Activated CD4-positive, alpha-beta memory T cell treated with anti-CD3 and anti-CD28 coated beads, Interleukin-2, amount 10 ng/mL, durations not matched to agents 7 days and 5 days (primary cell): ENCODE measurements around the gene IRF9. TPM values are rescaled to one million over a fixed set of nuclear protein-coding genes. Genes with fewer than 3 reads are reported as not detected.

ENCODE experiments used
- CTCF ChIA-PET: fragments of 350-600 bp; sonication (Branson Sonifier 250); formaldehyde crosslinking; loops from one replicate; lab custom pipeline; 2021; ENCODE audit warnings: antibody characterized with exemption, inconsistent platforms; lab: Charles Lee
- POLR2A ChIA-PET: fragments of 350-600 bp; sonication (Branson Sonifier 250); formaldehyde crosslinking; loops from one replicate; lab custom pipeline; 2021; ENCODE audit warnings: antibody characterized with exemption; lab: Charles Lee
- DNase-seq: peaks from one replicate; pipeline ENCODE4 v3.0.0-alpha.2; 2020
- H3K27ac Mint-ChIP-seq: one replicate; pipeline ENCODE4 v1.8.0; 2021; ENCODE audit warnings: mild to moderate bottlenecking, mixed read lengths
- H3K27me3 Mint-ChIP-seq: one replicate; pipeline ENCODE4 v1.8.0; 2021; ENCODE audit warnings: mixed read lengths
- H3K36me3 Mint-ChIP-seq: one replicate; pipeline ENCODE4 v1.8.0; 2021; ENCODE audit warnings: low read depth, mixed read lengths
- H3K4me1 Mint-ChIP-seq: one replicate; pipeline ENCODE4 v1.8.0; 2021; ENCODE audit warnings: mixed read lengths
- H3K4me3 Mint-ChIP-seq: one replicate; pipeline ENCODE4 v1.8.0; 2021; ENCODE audit warnings: mild to moderate bottlenecking, mixed read lengths
- H3K9me3 Mint-ChIP-seq: one replicate; pipeline ENCODE4 v1.8.0; 2021; ENCODE audit warnings: mixed read lengths
- total RNA-seq, 2 experiments: library from RNA; stranded (reverse); gene quantifications; one replicate each; pipeline ENCODE4 v1.2.3, GENCODE V29; 2021

Gene IRF9
- total RNA-seq, 2 experiments from 2014 or later: 262 to 267 TPM

GRCh38 chr14:24181371-24182077 is 20.5 kb downstream of the IRF9 start:
- POLR2A ChIA-PET: interaction anchor here (0.9 to 21.9 kb wide), 5 partner anchors 7 to 40 kb away, joined by 3 to 456 read pairs (median 4); partner anchors contain the start of genes EMC9, IPO4, IRF9 and REC8

GRCh38 chr14:24182110-24182882 is 21.2 kb downstream of the IRF9 start:
- H3K4me1 Mint-ChIP-seq: peaks cover 11% of the 10 kb centered on the region
- DNase-seq: no peak
- H3K4me3 Mint-ChIP-seq: no peak overlapping the region
- ChIA-PET CTCF (interaction anchor here (0.9 kb wide), 1 partner anchor 41 kb away, joined by 3 read pairs; the partner anchor contains the start of gene EMC9), POLR2A (interaction anchor here (0.8 to 21.9 kb wide), 5 partner anchors 13 to 68 kb away, joined by 3 to 456 read pairs (median 4); partner anchors contain the start of genes DCAF11, IRF9, NRL and REC8)
- H3K9me3 Mint-ChIP-seq: no peaks in the 10 kb centered on the region
- no peaks in the 10 kb centered on the region for H3K27me3 Mint-ChIP-seq
- no peak overlapping the region for H3K27ac Mint-ChIP-seq
- H3K36me3 Mint-ChIP-seq: peaks cover 61% of the 10 kb centered on the region

More at GRCh38 chr14:24181371-24182077, 20.5 kb downstream of the IRF9 start:
- CTCF ChIA-PET: interaction anchor here (0.9 to 1.4 kb wide), 2 partner anchors 14 to 40 kb away, joined by 3 read pairs; partner anchors contain the start of genes EMC9 and TM9SF1
- no peak for DNase-seq
- H3K27ac Mint-ChIP-seq: no peak overlapping the region
- H3K36me3 Mint-ChIP-seq: peaks cover 66% of the 10 kb centered on the region
- H3K4me3 Mint-ChIP-seq: no peak overlapping the region
- H3K27me3 Mint-ChIP-seq: no peaks in the 10 kb centered on the region
- H3K9me3 Mint-ChIP-seq: no peaks in the 10 kb centered on the region
- H3K4me1 Mint-ChIP-seq: peaks cover 5% of the 10 kb centered on the region

- Mint-ChIP-seq H3K9me3 (no peaks in the 10 kb centered on the region), H3K4me3 (no peak overlapping the region), H3K27me3 (no peaks in the 10 kb centered on the region), H3K4me1 (peaks cover 17% of the 10 kb centered on the region), H3K36me3 (peaks cover 56% of the 10 kb centered on the region), H3K27ac (no peak overlapping the region)
- ChIA-PET CTCF (no interaction called here), POLR2A (interaction anchor here (1.2 to 21.9 kb wide), 3 partner anchors 13 to 68 kb away, joined by 4 to 456 read pairs (median 4); partner anchors contain the start of genes DCAF11, IRF9, NRL and REC8)
- no peak for DNase-seq
These were observed 22.0 kb downstream of the IRF9 start for GRCh38 chr14:24183014-24183481.

- Mint-ChIP-seq H3K36me3 (peaks cover 50% of the 10 kb centered on the region), H3K27me3 (no peaks in the 10 kb centered on the region), H3K27ac (no peak overlapping the region), H3K4me3 (no peak overlapping the region), H3K4me1 (peaks cover 29% of the 10 kb centered on the region), H3K9me3 (no peaks in the 10 kb centered on the region)
- CTCF ChIA-PET: no interaction called here
- DNase-seq: no peak
- POLR2A ChIA-PET: interaction anchor here (1.1 to 21.9 kb wide), 6 partner anchors 7 to 89 kb away, joined by 3 to 456 read pairs (median 14); partner anchors contain the start of genes IRF9, PSME2, REC8 and RNF31
These were observed 23.3 kb downstream of the IRF9 start for GRCh38 chr14:24184104-24184970.

GRCh38 chr14:24185026-24185425 is 24.0 kb downstream of the IRF9 start:
- Mint-ChIP-seq H3K4me1 (peaks cover 33% of the 10 kb centered on the region), H3K4me3 (no peak overlapping the region), H3K36me3 (peaks cover 47% of the 10 kb centered on the region), H3K27ac (no peak overlapping the region), H3K9me3 (no peaks in the 10 kb centered on the region), H3K27me3 (no peaks in the 10 kb centered on the region)
- DNase-seq: no peak
- POLR2A ChIA-PET: interaction anchor here (1.4 to 21.9 kb wide), 5 partner anchors 8 to 49 kb away, joined by 3 to 456 read pairs (median 22); partner anchors contain the start of genes IRF9, PSME1, PSME2 and REC8
- CTCF ChIA-PET: no interaction called here

- CTCF ChIA-PET: interaction anchor here (0.7 kb wide), 1 partner anchor 45 kb away, joined by 3 read pairs; the partner anchor contains the start of gene EMC9
- no peak overlapping the region for H3K4me3 Mint-ChIP-seq
- DNase-seq: no peak
- H3K27ac Mint-ChIP-seq: no peak overlapping the region
- H3K27me3 Mint-ChIP-seq: no peaks in the 10 kb centered on the region
- POLR2A ChIA-PET: interaction anchor here (1.4 to 21.9 kb wide), 5 partner anchors 8 to 50 kb away, joined by 3 to 456 read pairs (median 22); partner anchors contain the start of genes IRF9, PSME1, PSME2 and REC8
- no peaks in the 10 kb centered on the region for H3K9me3 Mint-ChIP-seq
- peaks cover 38% of the 10 kb centered on the region for H3K4me1 Mint-ChIP-seq
- H3K36me3 Mint-ChIP-seq: peaks cover 46% of the 10 kb centered on the region
These were observed 24.7 kb downstream of the IRF9 start for GRCh38 chr14:24185741-24186140.

DNA sequence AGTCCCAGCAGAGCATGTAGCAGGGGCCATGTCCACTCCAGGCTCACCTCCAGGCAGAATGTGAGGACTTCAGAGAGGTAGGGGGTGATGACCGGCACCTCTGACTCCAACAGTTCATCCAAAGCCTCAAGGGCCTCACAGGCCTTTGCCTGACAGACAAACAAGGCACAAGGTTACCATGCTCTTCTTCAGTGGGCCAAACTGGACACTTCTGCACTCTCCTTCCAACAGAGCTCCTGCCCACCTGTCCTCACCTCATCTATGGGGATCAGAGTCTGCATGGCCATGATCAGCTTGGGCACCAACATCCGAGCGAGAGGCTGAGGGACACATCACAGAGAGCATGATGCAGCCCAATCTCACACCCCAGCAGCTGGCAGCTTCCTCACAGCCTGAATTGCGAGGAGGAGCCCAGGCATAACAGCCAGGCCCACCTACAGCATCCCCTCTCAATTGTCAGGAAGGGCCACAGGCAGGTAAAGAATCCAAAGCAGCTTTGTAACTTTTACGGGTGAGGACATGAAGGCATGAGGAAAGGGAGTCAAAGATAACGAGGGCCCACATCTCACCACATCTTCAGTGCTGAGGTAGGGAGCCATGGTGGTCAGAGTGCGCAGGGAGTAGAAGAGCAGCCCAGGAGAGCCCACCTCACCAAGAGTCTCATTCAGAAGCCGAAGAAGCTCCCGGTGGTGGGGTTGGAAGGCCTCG is 25.9 kb downstream of the IRF9 start:
- peaks cover 52% of the 10 kb centered on the region for H3K36me3 Mint-ChIP-seq
- ChIA-PET POLR2A (interaction anchor here (1.1 to 21.9 kb wide), 9 partner anchors 8 to 123 kb away, joined by 5 to 456 read pairs (median 22); partner anchors contain the start of genes CHMP4A, DCAF11, IRF9 and LTB4R), CTCF (interaction anchor here (0.7 to 1.6 kb wide), 3 partner anchors 26 to 245 kb away, joined by 3 read pairs; partner anchors contain the start of genes CIDEB and IRF9)
- H3K9me3 Mint-ChIP-seq: no peaks in the 10 kb centered on the region
- H3K4me3 Mint-ChIP-seq: peak overlapping the region; percentile 81
- no peak for DNase-seq
- H3K27ac Mint-ChIP-seq: peak overlapping the region; percentile 13
- H3K27me3 Mint-ChIP-seq: no peaks in the 10 kb centered on the region
- H3K4me1 Mint-ChIP-seq: peaks cover 48% of the 10 kb centered on the region

- H3K4me1 Mint-ChIP-seq: peaks cover 52% of the 10 kb centered on the region
- peak overlapping the region; percentile 79 for H3K27ac Mint-ChIP-seq
- peaks cover 55% of the 10 kb centered on the region for H3K36me3 Mint-ChIP-seq
- H3K9me3 Mint-ChIP-seq: no peaks in the 10 kb centered on the region
- ChIA-PET CTCF (interaction anchor here (0.7 to 1.6 kb wide), 2 partner anchors 120 to 244 kb away, joined by 3 read pairs; partner anchors contain the start of gene CIDEB), POLR2A (interaction anchor here (1.1 to 21.9 kb wide), 11 partner anchors 8 to 123 kb away, joined by 4 to 456 read pairs (median 18); partner anchors contain the start of genes CHMP4A, DCAF11, DHRS1 and IRF9)
- H3K27me3 Mint-ChIP-seq: no peaks in the 10 kb centered on the region
- H3K4me3 Mint-ChIP-seq: peak overlapping the region; percentile 81
- DNase-seq: no peak
These were observed 26.5 kb downstream of the IRF9 start for GRCh38 chr14:24187539-24187915.

DNA sequence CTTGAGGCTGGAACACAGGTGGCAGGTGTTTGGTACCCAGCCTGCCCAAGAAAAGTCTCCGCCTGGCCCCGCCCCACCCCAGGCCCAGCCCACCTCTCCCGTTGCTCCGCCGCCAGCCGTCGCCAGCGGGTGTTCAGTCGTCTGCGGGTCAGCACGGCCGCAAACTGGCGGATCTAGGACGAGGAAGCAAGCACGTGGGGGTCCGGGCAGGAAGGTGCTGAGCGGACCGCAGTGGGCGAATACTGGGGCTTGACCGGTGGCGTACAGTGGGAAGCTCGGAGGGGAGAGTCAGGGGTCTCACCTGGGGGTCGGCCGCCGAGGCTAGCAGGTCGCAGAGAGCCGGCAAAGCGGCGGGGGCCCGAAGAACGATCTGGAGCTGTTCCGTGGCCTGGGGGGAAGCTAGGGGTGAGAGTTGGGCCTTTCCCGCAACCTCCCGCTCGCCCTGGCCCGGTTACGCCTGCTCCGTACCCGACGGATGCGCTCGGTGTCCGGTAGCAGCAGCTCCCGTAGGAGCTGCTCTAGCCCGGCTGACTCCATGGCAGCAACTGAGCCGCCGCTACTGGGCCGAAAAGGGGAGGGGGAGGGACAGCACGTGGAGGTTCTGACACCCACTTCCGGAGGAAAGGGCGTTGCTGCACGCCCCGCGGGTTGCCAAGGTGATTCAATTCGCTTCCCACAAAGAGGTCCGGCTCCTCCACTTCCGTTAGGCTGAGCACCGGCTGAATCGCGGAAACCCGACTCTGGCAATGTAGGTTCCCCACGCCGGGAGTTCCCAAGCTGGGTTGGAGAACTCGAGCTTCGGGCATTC is 27.4 kb downstream of the IRF9 start, which contains the start of gene IPO4:
Gene IPO4, minus strand, starts transcription at position 566 of the 808 bp plus-strand sequence. Its CDS starts 29 bp downstream, at position 537.
- Mint-ChIP-seq H3K27me3 (no peaks in the 10 kb centered on the region), H3K27ac (peak within 1 kb of the TSS; percentile 79), H3K4me3 (peak within 1 kb of the TSS; percentile 81), H3K36me3 (peaks cover 52% of the 10 kb centered on the region), H3K9me3 (no peaks in the 10 kb centered on the region), H3K4me1 (peaks cover 59% of the 10 kb centered on the region)
- ChIA-PET CTCF (interaction anchor here (0.7 to 2.2 kb wide), 6 partner anchors 26 to 120 kb away, joined by 3 to 11 read pairs (median 5); partner anchors contain the start of genes CHMP4A, CIDEB, IRF9 and MDP1), POLR2A (interaction anchor here (1.0 to 21.9 kb wide), 24 partner anchors 7 to 130 kb away, joined by 3 to 456 read pairs (median 6); partner anchors contain the start of genes CHMP4A, CIDEB, DCAF11 and DHRS1)
- DNase-seq: peak; percentile 96

GRCh38 chr14:24189059-24189375 is 28.0 kb downstream of the IRF9 start:
- peak overlapping the region; percentile 79 for H3K27ac Mint-ChIP-seq
- H3K4me3 Mint-ChIP-seq: peak overlapping the region; percentile 81
- H3K9me3 Mint-ChIP-seq: no peaks in the 10 kb centered on the region
- peaks cover 51% of the 10 kb centered on the region for H3K36me3 Mint-ChIP-seq
- ChIA-PET POLR2A (interaction anchor here (1.0 to 21.9 kb wide), 23 partner anchors 8 to 131 kb away, joined by 3 to 456 read pairs (median 6); partner anchors contain the start of genes CHMP4A, CIDEB, DCAF11 and DHRS1), CTCF (interaction anchor here (0.7 to 2.2 kb wide), 5 partner anchors 26 to 119 kb away, joined by 3 to 11 read pairs (median 7); partner anchors contain the start of genes CHMP4A, CIDEB, IRF9 and MDP1)
- DNase-seq: no peak
- peaks cover 62% of the 10 kb centered on the region for H3K4me1 Mint-ChIP-seq
- no peaks in the 10 kb centered on the region for H3K27me3 Mint-ChIP-seq
